ENCODE results near the gene AP4S1.

Gene AP4S1

GRCh38 chr14:31139301-31139847, 113.9 kb downstream of the AP4S1 start:
- DNase-seq: no peak

DNA sequence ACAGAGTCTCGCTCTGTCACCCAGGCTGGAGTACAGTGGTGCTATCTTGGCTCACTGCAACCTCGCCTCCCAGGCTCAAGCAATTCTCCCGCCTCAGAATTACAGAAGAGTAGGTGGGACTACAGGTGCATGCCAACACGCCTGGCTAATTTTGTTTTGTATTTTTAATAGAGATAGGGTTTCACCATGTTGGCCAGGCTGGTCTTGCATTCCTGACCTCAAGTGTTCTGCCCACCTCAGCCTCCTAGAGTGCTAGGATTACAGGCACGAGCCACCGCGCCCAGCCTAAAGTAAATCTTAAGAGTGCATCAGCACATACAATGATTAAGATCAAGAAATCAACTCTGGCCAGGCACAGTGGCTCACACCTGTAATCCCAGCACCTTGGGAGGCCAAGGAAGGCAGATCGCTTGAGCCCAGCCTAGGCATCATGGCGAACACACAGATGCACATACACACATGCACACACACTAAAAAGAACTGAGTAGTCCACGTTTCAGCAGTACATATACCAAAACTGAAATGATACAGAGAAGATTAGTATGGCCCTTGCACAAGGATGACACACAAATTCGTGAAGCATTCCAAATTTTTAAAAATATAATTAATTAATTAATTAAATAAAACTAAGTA, 117.1 kb downstream of the AP4S1 start:
- DNase-seq: no peak
